Activated T-helper 1 cell treated with anti-CD3 and anti-CD28 coated beads, Interleukin-12 subunit alpha, Interleukin-12 subunit beta, Interleukin-2, Interleukin-4 antibody, amounts not matched to agents 30 ng/mL and 10 ng/mL and 1 ng/mL, durations not matched to agents 14 hours and 24 hours and 36 hours (primary cell): ENCODE data around the gene CARD11. TPM values are rescaled to one million over a fixed set of nuclear protein-coding genes. Genes with fewer than 3 reads are reported as not detected.
A peak's percentile ranks its signal among the peaks of the same experiment; 100 is the strongest.

Experiments
- DNase-seq: peaks from one replicate; pipeline ENCODE4 v3.0.0; 2021; ENCODE audit warnings: low spot score
- H3K27ac Mint-ChIP-seq: one replicate; pipeline ENCODE4 v1.8.0; 2021; ENCODE audit warnings: mild to moderate bottlenecking, mixed read lengths
- H3K27me3 Mint-ChIP-seq: one replicate; pipeline ENCODE4 v1.8.0; 2022; ENCODE audit warnings: mild to moderate bottlenecking, moderate library complexity, mixed read lengths; ENCODE audit not compliant: insufficient read depth
- H3K36me3 Mint-ChIP-seq: one replicate; pipeline ENCODE4 v1.8.0; 2021; ENCODE audit warnings: low read depth, mixed read lengths
- H3K4me1 Mint-ChIP-seq: one replicate; pipeline ENCODE4 v1.8.0; 2021; ENCODE audit warnings: low read depth, mixed read lengths
- H3K4me3 Mint-ChIP-seq: one replicate; pipeline ENCODE4 v1.8.0; 2021; ENCODE audit warnings: mild to moderate bottlenecking, moderate library complexity, mixed read lengths
- H3K9me3 Mint-ChIP-seq: one replicate; pipeline ENCODE4 v1.8.0; 2021; ENCODE audit warnings: mixed read lengths
- intact Hi-C: fragments of 100-400 bp; cut with micrococcal nuclease; formaldehyde crosslinking; loops from one replicate; pipeline ENCODE4 v1.15.1; 2024
- total RNA-seq: library from RNA; stranded (reverse); gene quantifications from 2 replicates; pipeline ENCODE4 v1.2.3, GENCODE V29; 2022

CARD11 gene
- total RNA-seq, 1 donor from 2014 or later = 128 TPM

DNA sequence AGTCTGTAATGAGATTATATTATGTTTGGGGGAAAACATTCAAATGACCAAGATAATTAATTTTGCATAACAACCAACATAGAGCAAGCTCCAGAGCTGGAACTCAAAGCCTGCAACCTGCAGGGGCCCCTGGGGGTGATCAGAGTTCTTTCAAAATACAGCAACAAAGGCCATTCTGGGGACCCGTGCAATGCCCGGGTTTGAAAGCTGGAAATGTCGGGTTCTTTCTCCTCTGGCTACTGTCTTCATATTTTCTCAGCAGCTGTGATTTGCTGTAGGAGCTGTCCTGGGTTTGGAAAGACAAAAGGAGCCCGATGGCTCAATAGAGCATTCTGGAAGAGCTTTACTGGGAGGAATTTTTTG, 30.8 kb upstream of the CARD11 start:
- H3K4me1 Mint-ChIP-seq = peaks cover 10% of the 10 kb centered on the region
- peaks cover 3% of the 10 kb centered on the region for H3K27me3 Mint-ChIP-seq
- H3K4me3 Mint-ChIP-seq = no peak overlapping the region
- no peak overlapping the region for H3K27ac Mint-ChIP-seq
- intact Hi-C loops = no loop called here
- no peak for DNase-seq
- peaks cover 7% of the 10 kb centered on the region for H3K36me3 Mint-ChIP-seq
- peaks cover 31% of the 10 kb centered on the region for H3K9me3 Mint-ChIP-seq

DNA sequence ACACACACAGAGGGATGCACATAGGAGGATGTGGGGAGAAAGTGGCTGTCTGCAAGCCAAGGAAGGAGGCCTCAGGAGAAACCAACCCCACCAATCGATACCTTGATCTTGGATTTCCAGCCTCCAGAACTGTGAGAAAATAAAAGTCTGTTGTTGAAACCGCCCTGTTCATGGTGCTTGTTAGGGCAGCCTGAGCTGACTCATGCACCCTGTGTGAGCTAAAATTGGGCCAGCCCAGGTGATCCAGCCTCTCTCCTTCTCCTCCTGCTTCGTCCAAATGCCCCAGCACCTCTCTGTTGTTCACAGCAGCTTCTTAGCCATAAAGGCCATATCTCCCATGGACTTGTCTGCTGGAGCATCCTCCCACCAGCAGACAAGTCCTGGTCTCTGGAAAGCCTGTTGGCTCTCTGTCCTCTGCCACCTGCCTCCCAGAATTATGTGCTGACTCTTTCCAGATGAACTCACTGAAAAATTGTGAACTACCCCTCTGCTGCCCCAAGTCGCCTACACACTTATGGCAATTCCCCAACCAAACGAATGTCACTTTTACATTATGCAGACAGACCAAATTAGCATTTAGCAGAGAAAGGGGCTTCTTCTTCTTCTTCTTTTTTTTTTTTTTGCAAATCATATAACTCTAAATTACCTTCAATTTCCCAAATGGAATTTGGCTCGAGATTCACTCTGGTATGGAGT, 30.2 kb upstream of the CARD11 start:
- H3K4me3 Mint-ChIP-seq = no peak overlapping the region
- DNase-seq = no peak
- peaks cover 3% of the 10 kb centered on the region for H3K27me3 Mint-ChIP-seq
- H3K27ac Mint-ChIP-seq = no peak overlapping the region
- intact Hi-C loops = no loop called here
- peaks cover 33% of the 10 kb centered on the region for H3K9me3 Mint-ChIP-seq
- H3K36me3 Mint-ChIP-seq = peaks cover 7% of the 10 kb centered on the region
- H3K4me1 Mint-ChIP-seq = peaks cover 15% of the 10 kb centered on the region

DNA sequence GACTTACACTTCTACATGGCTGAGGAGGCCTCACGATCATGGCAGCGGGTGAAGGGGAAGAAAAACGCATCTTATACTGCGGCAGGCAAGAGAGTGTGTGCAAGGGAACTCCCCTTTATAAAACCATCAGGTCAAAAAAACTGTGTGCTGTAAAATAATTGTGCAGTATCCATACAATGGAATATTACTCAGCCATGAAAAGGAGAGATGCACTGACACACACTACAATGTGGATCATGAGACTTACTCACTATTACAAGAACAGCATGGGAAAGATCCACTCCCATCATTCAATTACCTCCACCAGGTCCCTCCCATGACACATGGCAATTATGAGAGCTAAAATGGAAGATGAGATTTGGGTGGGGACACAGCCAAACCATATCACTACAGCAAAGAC, 27.2 kb upstream of the CARD11 start:
- no peak for DNase-seq
- Mint-ChIP-seq H3K4me3 (no peak overlapping the region), H3K9me3 (peaks cover 27% of the 10 kb centered on the region), H3K27me3 (peaks cover 3% of the 10 kb centered on the region), H3K27ac (no peak overlapping the region), H3K4me1 (peaks cover 45% of the 10 kb centered on the region), H3K36me3 (peaks cover 10% of the 10 kb centered on the region)
- intact Hi-C loops = no loop called here

DNA sequence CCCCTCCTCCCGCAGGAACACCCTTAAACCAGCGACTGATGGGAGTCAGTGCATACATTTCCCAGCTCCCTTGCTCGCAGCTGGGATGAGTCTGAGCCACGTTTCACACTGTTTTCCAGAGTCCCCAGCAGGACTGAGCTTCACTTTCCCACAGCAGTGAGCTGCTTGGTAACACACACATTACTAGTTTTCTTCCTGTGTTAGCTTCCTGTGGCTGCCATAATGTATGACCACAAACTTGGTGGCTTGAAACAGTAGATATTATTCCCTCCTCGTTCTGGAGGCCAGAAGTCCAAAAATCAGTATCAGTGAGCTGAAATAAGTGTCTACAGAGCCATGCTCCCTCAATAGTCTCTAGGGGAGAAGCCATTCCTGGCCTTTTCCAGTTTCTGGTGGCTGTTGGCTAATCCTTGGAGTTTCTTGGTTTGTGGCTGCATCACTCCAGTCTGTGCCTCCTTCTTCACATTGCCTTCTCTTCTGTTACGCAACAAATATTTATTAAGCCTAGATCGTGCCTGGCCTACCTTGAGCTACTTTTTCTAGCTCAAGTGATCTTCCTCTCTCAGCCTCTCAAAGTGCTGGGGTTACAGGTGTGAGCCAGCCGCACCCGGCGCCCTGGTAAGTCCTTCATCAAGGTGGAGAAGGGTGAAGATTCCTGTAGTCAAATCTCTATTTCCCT, 26.2 kb upstream of the CARD11 start:
- Mint-ChIP-seq H3K27ac (peak overlapping the region; percentile 13), H3K4me1 (peaks cover 55% of the 10 kb centered on the region), H3K4me3 (no peak overlapping the region), H3K27me3 (peaks cover 3% of the 10 kb centered on the region), H3K9me3 (peaks cover 27% of the 10 kb centered on the region), H3K36me3 (peaks cover 10% of the 10 kb centered on the region)
- no peak for DNase-seq
- intact Hi-C loops = no loop called here

DNA sequence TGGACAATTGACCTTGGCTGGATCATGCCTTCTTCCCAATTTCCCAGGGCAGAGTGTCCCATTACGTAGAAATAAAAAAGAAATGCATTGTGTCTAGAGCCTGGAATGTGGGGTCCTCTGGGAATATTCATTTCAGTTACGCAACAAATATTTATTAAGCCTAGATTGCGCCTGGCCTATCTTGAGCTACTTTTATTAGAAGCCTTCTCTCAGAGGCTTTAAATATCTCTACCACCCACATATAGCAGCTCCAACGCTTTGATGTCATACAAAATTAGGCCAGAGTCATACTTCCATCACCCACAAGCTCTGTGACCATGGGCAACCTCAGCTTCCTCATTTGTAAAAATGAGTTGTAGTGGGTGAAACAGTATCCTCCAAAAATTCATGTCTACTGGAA, 24.9 kb upstream of the CARD11 start:
- Mint-ChIP-seq H3K27ac (peak overlapping the region; percentile 83), H3K36me3 (peaks cover 10% of the 10 kb centered on the region), H3K27me3 (peaks cover 3% of the 10 kb centered on the region), H3K4me3 (peak overlapping the region; percentile 60), H3K4me1 (peaks cover 65% of the 10 kb centered on the region), H3K9me3 (peaks cover 27% of the 10 kb centered on the region)
- no peak for DNase-seq
- intact Hi-C loops = no loop called here

DNA sequence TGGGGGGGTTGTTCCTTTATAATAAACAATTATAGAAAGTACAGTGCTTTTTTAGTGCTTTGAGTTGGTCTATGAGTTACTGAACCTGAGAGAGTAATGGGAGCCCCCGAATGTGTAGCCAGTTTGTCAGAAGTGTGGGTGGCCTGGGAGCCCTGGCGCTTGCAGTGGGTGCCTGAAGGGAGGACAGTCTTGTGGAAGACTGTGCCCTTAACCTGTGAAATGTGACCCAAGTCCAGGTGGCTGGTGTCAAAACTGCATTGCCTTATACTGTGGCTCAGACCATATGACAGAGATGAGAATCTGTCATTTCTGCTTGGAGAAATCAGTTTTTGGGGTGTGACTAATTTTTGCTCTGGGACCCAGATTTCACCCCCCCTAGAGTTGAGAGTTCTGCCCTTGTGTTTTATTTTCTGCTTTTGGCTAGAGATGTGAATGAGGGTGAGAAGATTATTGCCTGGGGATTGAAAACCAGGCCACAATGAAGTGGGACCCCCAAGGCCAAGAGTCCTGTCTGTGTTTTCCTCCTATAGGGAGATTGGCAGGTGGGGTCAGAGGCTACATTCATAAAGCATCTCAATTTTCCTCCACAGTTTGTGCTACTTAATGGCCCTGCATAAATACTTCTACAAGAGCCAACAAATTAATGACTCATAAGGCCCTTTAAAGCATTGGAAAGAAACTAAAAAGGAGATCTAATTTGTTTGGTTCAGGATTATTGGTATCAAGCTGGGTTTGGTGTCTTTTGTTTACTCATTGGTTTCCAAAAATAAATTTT, 24.1 kb upstream of the CARD11 start:
- Mint-ChIP-seq H3K4me1 (peaks cover 73% of the 10 kb centered on the region), H3K27me3 (peaks cover 3% of the 10 kb centered on the region), H3K36me3 (peaks cover 10% of the 10 kb centered on the region), H3K4me3 (no peak overlapping the region), H3K27ac (peak overlapping the region; percentile 2), H3K9me3 (peaks cover 27% of the 10 kb centered on the region)
- no peak for DNase-seq
- intact Hi-C loops = no loop called here

DNA sequence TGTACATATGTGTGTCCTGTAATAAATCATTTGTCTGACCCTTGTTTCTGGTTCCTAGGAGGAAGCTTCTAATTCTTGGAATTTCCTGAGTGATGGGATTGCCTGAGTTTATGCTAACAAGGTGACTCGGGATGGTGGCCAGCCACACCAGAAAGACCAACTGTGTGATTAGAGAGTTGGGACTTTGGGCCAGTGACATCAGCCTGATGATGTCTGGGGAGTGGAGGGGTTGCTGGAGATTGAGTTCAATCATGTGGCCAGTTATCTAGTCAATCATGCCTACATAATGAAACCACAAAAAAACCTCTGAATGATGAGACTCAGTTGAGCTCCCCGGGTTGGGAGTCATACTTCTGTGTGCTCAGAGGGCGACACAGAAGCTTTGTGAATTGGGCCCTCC, 23.5 kb upstream of the CARD11 start:
- peaks cover 27% of the 10 kb centered on the region for H3K9me3 Mint-ChIP-seq
- no peak overlapping the region for H3K4me3 Mint-ChIP-seq
- intact Hi-C loops = no loop called here
- peaks cover 78% of the 10 kb centered on the region for H3K4me1 Mint-ChIP-seq
- no peaks in the 10 kb centered on the region for H3K27me3 Mint-ChIP-seq
- H3K36me3 Mint-ChIP-seq = peaks cover 8% of the 10 kb centered on the region
- DNase-seq = no peak
- H3K27ac Mint-ChIP-seq = no peak overlapping the region

DNA sequence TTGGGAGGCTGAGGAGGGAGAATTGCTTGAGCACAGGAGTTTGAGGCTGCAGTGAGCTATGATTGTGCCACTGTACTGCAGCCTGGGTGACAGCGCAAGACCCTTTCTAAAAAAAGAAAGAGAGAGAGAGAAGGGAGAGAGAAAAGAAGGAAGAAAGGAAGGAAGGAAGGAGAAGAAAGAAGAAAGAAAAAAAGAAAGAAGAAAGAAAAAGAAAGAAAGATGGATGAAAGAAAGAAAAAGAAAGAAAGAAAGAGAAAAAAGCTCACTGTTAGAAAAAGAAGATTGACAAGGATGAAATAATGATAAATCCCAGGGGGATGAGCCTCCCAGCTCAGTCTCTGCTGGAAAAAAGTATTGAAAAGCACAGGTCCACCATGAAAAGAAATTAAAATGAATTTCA, 22.8 kb upstream of the CARD11 start:
- no peak for DNase-seq
- no peak overlapping the region for H3K4me3 Mint-ChIP-seq
- peaks cover 85% of the 10 kb centered on the region for H3K4me1 Mint-ChIP-seq
- peaks cover 29% of the 10 kb centered on the region for H3K9me3 Mint-ChIP-seq
- intact Hi-C loops = no loop called here
- peaks cover 9% of the 10 kb centered on the region for H3K36me3 Mint-ChIP-seq
- H3K27ac Mint-ChIP-seq = no peak overlapping the region
- H3K27me3 Mint-ChIP-seq = no peaks in the 10 kb centered on the region

DNA sequence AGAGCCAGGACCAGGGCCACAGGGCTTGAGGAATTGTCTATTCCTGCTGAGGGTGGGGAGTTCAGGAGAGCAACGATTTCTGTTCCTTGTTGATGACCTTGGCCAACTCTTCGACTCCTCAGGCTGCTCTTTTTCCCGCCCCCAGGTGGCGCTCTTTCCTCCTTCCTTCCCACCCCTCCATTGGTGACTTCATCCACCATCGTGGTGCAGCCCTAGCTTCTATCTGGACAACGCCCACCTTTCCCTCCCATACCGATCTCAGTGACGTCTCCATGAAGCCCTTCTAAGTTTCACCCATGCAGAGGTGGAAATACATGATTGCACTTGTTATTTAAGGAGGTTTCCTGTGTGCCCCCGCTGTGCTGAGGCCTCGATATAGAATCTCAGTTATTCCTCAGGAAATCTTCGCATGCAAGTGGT, 22.1 kb upstream of the CARD11 start:
- H3K9me3 Mint-ChIP-seq = peaks cover 22% of the 10 kb centered on the region

DNA sequence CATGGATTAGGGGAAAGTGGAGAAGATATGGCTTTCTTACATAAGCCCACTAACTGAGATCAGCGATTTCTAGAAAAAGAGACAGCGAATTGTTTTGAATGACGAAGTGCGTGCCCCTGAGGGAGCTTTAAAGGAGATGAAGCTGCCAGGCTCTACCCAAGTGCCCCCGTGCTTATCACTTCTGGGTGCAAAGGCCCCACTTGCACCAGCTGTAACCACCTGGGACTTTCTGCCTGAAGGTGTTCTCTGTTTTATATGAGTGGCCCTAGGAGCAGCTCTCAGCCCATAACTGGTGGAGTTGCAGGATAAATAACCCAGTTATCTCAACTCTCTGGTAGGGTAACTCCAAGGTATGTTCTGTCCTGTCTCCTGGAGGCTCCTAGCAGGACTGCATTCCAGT, 20.4 kb upstream of the CARD11 start:
- peaks cover 82% of the 10 kb centered on the region for H3K4me1 Mint-ChIP-seq
- no peaks in the 10 kb centered on the region for H3K27me3 Mint-ChIP-seq
- H3K9me3 Mint-ChIP-seq = peaks cover 8% of the 10 kb centered on the region
- H3K4me3 Mint-ChIP-seq = peak overlapping the region; percentile 71
- intact Hi-C loops = loop anchor here (5.0 kb wide), 1 partner anchor 172 kb away; no protein-coding TSS in a partner anchor
- H3K27ac Mint-ChIP-seq = peak overlapping the region; percentile 80
- DNase-seq = no peak
- peaks cover 4% of the 10 kb centered on the region for H3K36me3 Mint-ChIP-seq

More for the DNA sequence above, 22.1 kb upstream of the CARD11 start:
- no peak overlapping the region for H3K4me3 Mint-ChIP-seq
- H3K27me3 Mint-ChIP-seq = no peaks in the 10 kb centered on the region
- peaks cover 4% of the 10 kb centered on the region for H3K36me3 Mint-ChIP-seq
- intact Hi-C loops = loop anchor here (1.0 kb wide), 2 partner anchors 90 to 235 kb away; no protein-coding TSS in a partner anchor
- DNase-seq = peak; percentile 37
- peaks cover 88% of the 10 kb centered on the region for H3K4me1 Mint-ChIP-seq
- peak overlapping the region; percentile 78 for H3K27ac Mint-ChIP-seq

DNA sequence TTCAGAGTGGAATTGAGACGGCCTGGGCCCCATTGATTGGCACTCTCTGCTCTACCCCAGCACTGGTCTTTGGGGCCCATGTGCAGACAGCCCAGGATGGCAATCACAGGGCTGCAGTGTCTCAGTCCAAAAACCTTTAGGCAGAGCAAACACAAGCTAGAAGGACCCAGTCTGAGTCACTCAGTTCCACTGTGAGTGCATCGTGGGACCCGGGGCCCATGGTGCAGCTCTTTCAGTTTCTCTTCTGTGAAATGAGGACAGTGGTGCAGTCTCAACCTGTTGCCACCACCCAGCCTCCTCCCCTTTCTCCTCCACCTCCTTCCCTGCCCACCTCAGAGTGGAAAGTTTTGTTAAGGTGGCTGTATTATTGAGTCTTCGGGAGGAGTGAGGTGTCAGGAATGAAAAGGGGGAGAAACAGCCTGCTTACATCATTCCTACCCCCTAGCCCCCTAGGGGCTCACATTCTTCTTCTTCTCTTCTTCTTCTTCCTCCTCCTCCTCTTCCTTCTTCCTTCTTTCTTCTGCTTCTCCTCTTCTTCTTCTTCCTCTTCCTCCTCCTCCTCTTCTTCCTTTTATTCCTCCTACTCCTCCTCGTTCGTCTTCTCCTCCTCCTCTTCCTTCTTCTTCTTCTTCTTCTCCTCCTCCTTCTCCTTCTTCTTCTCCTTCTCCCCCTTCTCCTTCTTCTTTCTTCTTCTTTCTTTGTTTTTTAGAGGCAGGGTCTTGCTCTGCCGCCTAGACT, 19.5 kb upstream of the CARD11 start:
- H3K36me3 Mint-ChIP-seq = peaks cover 2% of the 10 kb centered on the region
- H3K9me3 Mint-ChIP-seq = peaks cover 4% of the 10 kb centered on the region
- no peaks in the 10 kb centered on the region for H3K27me3 Mint-ChIP-seq
- H3K4me3 Mint-ChIP-seq = peak overlapping the region; percentile 71
- H3K27ac Mint-ChIP-seq = peak overlapping the region; percentile 80
- intact Hi-C loops = loop anchor here (1.0 to 5.0 kb wide), 8 partner anchors 20 to 200 kb away; partner anchors contain the start of gene CARD11
- DNase-seq = peak; percentile 77
- peaks cover 73% of the 10 kb centered on the region for H3K4me1 Mint-ChIP-seq

DNA sequence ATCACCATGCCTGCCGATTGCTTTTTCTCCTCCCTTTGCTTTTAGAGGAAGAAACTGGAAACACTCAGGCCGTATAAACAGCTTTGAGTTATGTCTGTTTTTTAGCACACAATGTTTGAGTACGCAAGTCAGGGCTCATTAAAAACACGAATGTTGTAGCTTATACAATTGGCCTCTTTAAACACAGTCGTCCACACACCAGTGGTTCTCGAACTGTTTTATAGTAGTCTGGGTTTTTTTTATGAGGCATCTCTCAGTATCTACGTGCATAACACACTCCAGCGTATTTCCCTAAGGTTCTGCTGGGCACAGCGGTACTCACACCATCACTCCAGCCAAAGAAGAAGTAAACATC, 13.4 kb upstream of the CARD11 start:
- no peak for DNase-seq
- Mint-ChIP-seq H3K4me1 (peaks cover 17% of the 10 kb centered on the region), H3K27me3 (peaks cover 8% of the 10 kb centered on the region), H3K27ac (no peak overlapping the region), H3K36me3 (peaks cover 2% of the 10 kb centered on the region), H3K4me3 (no peak overlapping the region), H3K9me3 (peaks cover 10% of the 10 kb centered on the region)
- intact Hi-C loops = no loop called here
